ENCODE results near the gene GBP7. TPM values are rescaled to one million over a fixed set of nuclear protein-coding genes. Genes with fewer than 3 reads are reported as not detected.

Gene GBP7
- total and polyA plus RNA-seq, 10 of the 15 experiments (the other 5 are each of a cell fraction or from before 2014, with no cell fraction given) = not detected

- Histone ChIP-seq H3K27ac (ENCODE audit: control insufficient read depth, insufficient read depth) (no peak overlapping the region), H3K9ac (ENCODE audit: control insufficient read depth, insufficient read depth, low read length) (no peak overlapping the region), H3K9me3 (replicated peaks; ENCODE audit: control insufficient read depth, insufficient read depth, low read length) (no peaks in the 10 kb centered on the region), H4K20me1 (ENCODE audit: control insufficient read depth, insufficient read depth) (no peaks in the 10 kb centered on the region), H3K79me2 (ENCODE audit: control insufficient read depth, insufficient read depth, low read length) (no peaks in the 10 kb centered on the region), H3K27me3 (replicated peaks in 1 of 2; ENCODE audit: control insufficient read depth in 2 of 2, insufficient read depth in 2 of 2, low read length in 1 of 2) (no peaks in the 10 kb centered on the region), H3K4me3 (no peak overlapping the region), H3K4me2 (ENCODE audit: control insufficient read depth, insufficient read depth) (no peak overlapping the region), H3K36me3 (ENCODE audit: control insufficient read depth in 2 of 2, insufficient read depth in 2 of 2, low read length in 1 of 2) (no peaks in the 10 kb centered on the region), H2AFZ (ENCODE audit: control insufficient read depth, low read depth, low read length) (no peak overlapping the region), H3K4me1 (ENCODE audit: control insufficient read depth, insufficient read depth, low read length) (no peaks in the 10 kb centered on the region)
- no TSS peak for BruUV-seq (replicated peaks)
- in situ Hi-C loops (cut with MboI) = no loop called here
- SMC1A ChIA-PET (ENCODE audit: uncharacterized antibody, unreplicated experiment) = interaction anchor here (1.0 to 1.4 kb wide), 4 partner anchors 22 to 149 kb away, joined by 3 to 4 read pairs (median 3); no protein-coding TSS in a partner anchor
- intact Hi-C loops (cut with micrococcal nuclease; ENCODE audit: unreplicated experiment) = no loop called here
- RAD21 ChIA-PET (ENCODE audit: unreplicated experiment) = interaction anchor here (1.1 to 1.2 kb wide), 2 partner anchors 25 to 62 kb away, joined by 3 read pairs; no protein-coding TSS in a partner anchor
- CTCF ChIA-PET = interaction anchor here (0.7 to 2.5 kb wide), 5 partner anchors 10 to 174 kb away, joined by 3 to 6 read pairs (median 4); no protein-coding TSS in a partner anchor
- DNase-seq (ENCODE audit: low read depth, low spot score) = no peak
- POLR2A ChIA-PET = no interaction called here
- ATAC-seq = no peak
- no peak for FAIRE-seq
- 67% methylated on average over 3 of the region's 3 CpGs for WGBS (ENCODE audit: insufficient coverage, insufficient replicate concordance, low lambda C conversion rate, missing lambda C conversion rate)
- TF ChIP-seq CEBPB (IDR thresholded peaks at IDR 0.05; ENCODE audit: borderline replicate concordance in 1 of 2, low read depth in 2 of 2, low read length in 2 of 2) (no peak), USF1 (IDR thresholded peaks at IDR 0.05; ENCODE audit: borderline replicate concordance, extremely low read length, insufficient read depth, low read depth, low read length) (no peak), KLF5 (IDR thresholded peaks at IDR 0.05; ENCODE audit: partially characterized antibody) (no peak), CBX5 (IDR thresholded peaks at IDR 0.05; ENCODE audit: low read depth) (no peak), IKZF1 (conservative IDR thresholded peaks at IDR 0.05) (no peak), ZNF24 (IDR thresholded peaks at IDR 0.05) (no peak), CBX3 (IDR thresholded peaks at IDR 0.05; ENCODE audit: borderline replicate concordance, low read depth) (no peak), FOXK2 (IDR thresholded peaks at IDR 0.05) (no peak), WRNIP1 (IDR thresholded peaks at IDR 0.05; ENCODE audit: borderline replicate concordance, low read depth, low read length) (no peak), NR2C2 (IDR thresholded peaks at IDR 0.05; ENCODE audit: borderline replicate concordance, control insufficient read depth, insufficient read length, low read depth) (no peak), MEF2B (IDR thresholded peaks at IDR 0.05; ENCODE audit: partially characterized antibody, poor library complexity, severe bottlenecking) (no peak), REST (IDR thresholded peaks at IDR 0.05; ENCODE audit: low read depth, low read length) (no peak)
Measured at GRCh38 chr1:89147678-89148658, 27.8 kb downstream of the GBP7 start.

Measured in GM12878 (cell line).